ENCODE data around the gene EML6.
"Not testable (repeated sequence)": the region's sequence is repeated elsewhere in the genome, so short reads cannot be mapped to it uniquely, and the experiment has no call there.

The EML6 gene

GRCh38 chr2:54838585-54839035 is 115.1 kb downstream of the EML6 start:
- no peak for TF ChIP-seq Cebpa-rat (IDR thresholded peaks at IDR 0.05)
- Histone ChIP-seq H3K9ac (no peak overlapping the region), H3K4me1 (peaks cover 6% of the 10 kb centered on the region), H3K36me3 (no peaks in the 10 kb centered on the region), H4K20me1 (no peaks in the 10 kb centered on the region), H3K27ac (no peak overlapping the region), H3K4me2 (no peak overlapping the region), H3K27me3 (no peaks in the 10 kb centered on the region), H3K4me3 (no peak overlapping the region), H3K9me3 (no peaks in the 10 kb centered on the region)

- no peaks in the 10 kb centered on the region for H3K9me3 ChIP-seq
- H3K4me1 ChIP-seq: peaks cover 6% of the 10 kb centered on the region
- H3K9ac ChIP-seq: no peak overlapping the region
- no peak overlapping the region for H3K4me2 ChIP-seq
- TF ChIP-seq Cebpa-rat (IDR thresholded peaks at IDR 0.05): no peak
- H3K36me3 ChIP-seq: no peaks in the 10 kb centered on the region
- no peaks in the 10 kb centered on the region for H4K20me1 ChIP-seq
- H3K4me3 ChIP-seq: no peak overlapping the region
- no peaks in the 10 kb centered on the region for H3K27me3 ChIP-seq
- no peak overlapping the region for H3K27ac ChIP-seq
These were observed 116.2 kb downstream of the EML6 start for GRCh38 chr2:54839461-54840255.

- no peaks in the 10 kb centered on the region for H3K27me3 ChIP-seq
- no peak overlapping the region for H3K9ac ChIP-seq
- H3K4me3 ChIP-seq: no peak overlapping the region
- H4K20me1 ChIP-seq: no peaks in the 10 kb centered on the region
- no peaks in the 10 kb centered on the region for H3K9me3 ChIP-seq
- H3K27ac ChIP-seq: no peak overlapping the region
- H3K36me3 ChIP-seq: no peaks in the 10 kb centered on the region
- no peak for TF ChIP-seq Cebpa-rat (IDR thresholded peaks at IDR 0.05)
- H3K4me2 ChIP-seq: no peak overlapping the region
- H3K4me1 ChIP-seq: peaks cover 6% of the 10 kb centered on the region
These were observed 117.4 kb downstream of the EML6 start for GRCh38 chr2:54840559-54841468.

- H3K4me3 ChIP-seq, H3K9me3 ChIP-seq, H4K20me1 ChIP-seq, H3K36me3 ChIP-seq, H3K27ac ChIP-seq, H3K9ac ChIP-seq, H3K27me3 ChIP-seq, H3K4me1 ChIP-seq, H3K4me2 ChIP-seq: not testable (repeated sequence)
These were observed 118.0 kb downstream of the EML6 start for GRCh38 chr2:54841500-54841899.

- H3K36me3 ChIP-seq: no peaks in the 10 kb centered on the region
- H3K27ac ChIP-seq: no peak overlapping the region
- H4K20me1 ChIP-seq: no peaks in the 10 kb centered on the region
- no peak overlapping the region for H3K4me3 ChIP-seq
- H3K9me3 ChIP-seq: no peaks in the 10 kb centered on the region
- H3K4me1 ChIP-seq: no peaks in the 10 kb centered on the region
- no peak for TF ChIP-seq Cebpa-rat (IDR thresholded peaks at IDR 0.05)
- H3K9ac ChIP-seq: no peak overlapping the region
- no peak overlapping the region for H3K4me2 ChIP-seq
- H3K27me3 ChIP-seq: no peaks in the 10 kb centered on the region
These were observed 121.6 kb downstream of the EML6 start for GRCh38 chr2:54845094-54845493.

- no peaks in the 10 kb centered on the region for H3K4me1 ChIP-seq
- no peaks in the 10 kb centered on the region for H4K20me1 ChIP-seq
- no peaks in the 10 kb centered on the region for H3K36me3 ChIP-seq
- no peaks in the 10 kb centered on the region for H3K9me3 ChIP-seq
- H3K27ac ChIP-seq: no peak overlapping the region
- TF ChIP-seq Cebpa-rat (IDR thresholded peaks at IDR 0.05): no peak
- no peak overlapping the region for H3K4me3 ChIP-seq
- no peaks in the 10 kb centered on the region for H3K27me3 ChIP-seq
- no peak overlapping the region for H3K4me2 ChIP-seq
- no peak overlapping the region for H3K9ac ChIP-seq
These were observed 122.1 kb downstream of the EML6 start for GRCh38 chr2:54845514-54845913.

- H3K4me2 ChIP-seq: no peak overlapping the region
- H3K9me3 ChIP-seq: no peaks in the 10 kb centered on the region
- no peaks in the 10 kb centered on the region for H4K20me1 ChIP-seq
- H3K27me3 ChIP-seq: no peaks in the 10 kb centered on the region
- no peaks in the 10 kb centered on the region for H3K36me3 ChIP-seq
- H3K9ac ChIP-seq: no peak overlapping the region
- no peak overlapping the region for H3K27ac ChIP-seq
- H3K4me1 ChIP-seq: no peaks in the 10 kb centered on the region
- TF ChIP-seq Cebpa-rat (IDR thresholded peaks at IDR 0.05): no peak
- no peak overlapping the region for H3K4me3 ChIP-seq
These were observed 127.0 kb downstream of the EML6 start for GRCh38 chr2:54850171-54851122.

- Histone ChIP-seq H3K4me2 (no peak overlapping the region), H3K9ac (no peak overlapping the region), H3K4me3 (no peak overlapping the region), H3K36me3 (no peaks in the 10 kb centered on the region), H3K27ac (no peak overlapping the region), H4K20me1 (no peaks in the 10 kb centered on the region), H3K9me3 (no peaks in the 10 kb centered on the region), H3K4me1 (no peaks in the 10 kb centered on the region), H3K27me3 (no peaks in the 10 kb centered on the region)
- TF ChIP-seq Cebpa-rat (IDR thresholded peaks at IDR 0.05): no peak
These were observed 130.3 kb downstream of the EML6 start for GRCh38 chr2:54853616-54854310.

GRCh38 chr2:54855434-54855833 is 132.0 kb downstream of the EML6 start:
- no peak overlapping the region for H3K4me2 ChIP-seq
- H3K36me3 ChIP-seq: no peaks in the 10 kb centered on the region
- no peaks in the 10 kb centered on the region for H3K9me3 ChIP-seq
- H3K27me3 ChIP-seq: no peaks in the 10 kb centered on the region
- H3K4me3 ChIP-seq: no peak overlapping the region
- H3K9ac ChIP-seq: no peak overlapping the region
- TF ChIP-seq Cebpa-rat (IDR thresholded peaks at IDR 0.05): no peak
- H3K4me1 ChIP-seq: no peaks in the 10 kb centered on the region
- H3K27ac ChIP-seq: no peak overlapping the region
- H4K20me1 ChIP-seq: no peaks in the 10 kb centered on the region

Data from BLaER1 (cell line).